ENCODE measurements around the gene HOXD9. TPM values are rescaled to one million over a fixed set of nuclear protein-coding genes. Genes with fewer than 3 reads are reported as not detected.

HOXD9 gene
- total RNA-seq = not detected

DNA sequence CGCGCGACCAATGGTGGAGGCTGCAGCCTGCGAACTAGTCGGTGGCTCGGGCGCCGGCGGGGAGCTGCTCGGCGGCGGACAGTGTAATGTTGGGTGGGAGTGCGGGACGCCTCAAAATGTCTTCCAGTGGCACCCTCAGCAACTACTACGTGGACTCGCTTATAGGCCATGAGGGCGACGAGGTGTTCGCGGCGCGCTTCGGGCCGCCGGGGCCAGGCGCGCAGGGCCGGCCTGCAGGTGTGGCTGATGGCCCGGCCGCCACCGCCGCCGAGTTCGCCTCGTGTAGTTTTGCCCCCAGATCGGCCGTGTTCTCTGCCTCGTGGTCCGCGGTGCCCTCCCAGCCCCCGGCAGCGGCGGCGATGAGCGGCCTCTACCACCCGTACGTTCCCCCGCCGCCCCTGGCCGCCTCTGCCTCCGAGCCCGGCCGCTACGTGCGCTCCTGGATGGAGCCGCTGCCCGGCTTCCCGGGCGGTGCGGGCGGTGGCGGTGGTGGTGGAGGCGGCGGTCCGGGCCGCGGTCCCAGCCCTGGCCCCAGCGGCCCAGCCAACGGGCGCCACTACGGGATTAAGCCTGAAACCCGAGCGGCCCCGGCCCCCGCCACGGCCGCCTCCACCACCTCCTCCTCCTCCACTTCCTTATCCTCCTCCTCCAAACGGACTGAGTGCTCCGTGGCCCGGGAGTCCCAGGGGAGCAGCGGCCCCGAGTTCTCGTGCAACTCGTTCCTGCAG, at the start of gene HOXD9:
TSS of gene HOXD9 (plus strand) at position 37 of the 728 bp plus-strand sequence. CDS start at position 87, 50 bp downstream.
- Mint-ChIP-seq H3K36me3 (ENCODE audit: low read depth) (peaks cover 7% of the 10 kb centered on the region), H3K4me3 (peak within 1 kb of the TSS; percentile 12), H3K27me3 (peaks cover 70% of the 10 kb centered on the region), H3K4me1 (peaks cover 8% of the 10 kb centered on the region), H3K27ac (no peak within 1 kb of the TSS), H3K9me3 (no peaks in the 10 kb centered on the region)
- no peak for ATAC-seq (replicated peaks)

DNA sequence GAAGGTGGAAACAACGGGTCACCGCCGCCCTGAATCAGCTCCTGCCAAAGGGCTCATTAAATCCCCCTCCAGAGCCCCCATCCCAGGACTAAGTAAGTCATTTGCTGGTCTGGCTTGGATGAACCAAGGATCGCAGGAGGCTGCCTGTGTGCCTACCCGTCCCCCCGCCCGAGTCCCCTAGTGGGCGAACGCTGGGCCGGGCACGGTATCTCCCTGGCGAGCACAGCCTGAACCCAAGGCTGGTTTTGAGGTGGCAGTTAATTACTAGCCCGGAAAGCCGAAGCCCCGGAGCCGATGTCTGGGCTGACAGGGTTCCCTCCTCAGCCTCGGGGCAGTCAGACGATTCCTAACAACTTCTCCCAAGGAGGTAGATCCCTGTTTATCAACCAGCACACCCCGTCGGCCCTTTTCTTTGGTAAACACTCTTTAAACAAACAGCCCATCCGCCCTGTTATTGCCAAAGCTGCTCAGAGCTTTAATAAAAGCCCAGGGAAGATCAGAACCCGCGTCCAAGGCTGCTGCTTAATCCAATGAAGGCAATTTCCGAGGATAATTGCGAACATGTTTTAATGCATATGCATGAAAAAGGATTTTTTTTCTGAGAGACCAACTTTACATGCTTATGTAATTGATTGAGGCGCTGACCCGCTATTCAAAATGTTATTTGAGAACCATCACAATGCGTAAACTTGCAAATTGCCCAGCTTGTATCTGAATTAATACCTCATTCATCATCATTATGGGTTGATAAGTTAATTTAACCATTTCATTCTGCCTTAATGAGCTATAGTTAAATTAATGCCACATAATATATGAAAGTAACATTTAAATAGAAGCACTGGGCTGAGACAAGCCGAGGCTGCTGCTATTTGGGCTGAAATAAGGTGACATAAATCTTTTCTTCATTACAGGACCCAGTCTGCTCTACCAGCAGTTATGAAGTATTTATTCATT, 49.3 kb upstream of the HOXD9 start:
- ATAC-seq (replicated peaks) = no peak
- Mint-ChIP-seq H3K27me3 (peaks cover 75% of the 10 kb centered on the region), H3K4me1 (no peaks in the 10 kb centered on the region), H3K9me3 (peaks cover 3% of the 10 kb centered on the region), H3K36me3 (ENCODE audit: low read depth) (peaks cover 1% of the 10 kb centered on the region), H3K4me3 (no peak overlapping the region), H3K27ac (no peak overlapping the region)

DNA sequence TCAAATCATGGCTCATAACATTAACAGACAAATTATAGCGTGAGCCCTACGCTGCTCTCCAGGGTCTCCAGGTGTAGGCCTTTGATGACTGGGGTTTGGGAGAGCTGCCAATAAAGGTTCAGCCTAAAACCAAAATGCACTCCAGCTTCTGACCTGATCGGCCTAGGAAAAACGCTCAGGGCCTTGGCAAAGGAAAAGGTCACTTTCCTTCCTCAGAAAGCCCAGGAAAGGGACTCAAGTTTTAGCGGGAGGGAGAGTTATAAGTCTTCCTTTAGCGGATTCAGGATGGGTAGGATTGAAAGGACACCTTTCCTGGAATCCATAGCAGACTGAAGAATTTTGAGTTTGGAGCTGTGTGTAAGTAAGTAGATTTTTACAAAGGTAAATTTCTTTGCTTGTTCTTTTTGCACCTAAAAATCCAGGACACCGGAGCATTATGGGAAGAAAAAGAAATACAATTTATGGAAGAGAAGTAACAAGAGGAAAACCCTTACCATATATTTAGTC, 47.5 kb upstream of the HOXD9 start:
- Mint-ChIP-seq H3K27me3 (peaks cover 73% of the 10 kb centered on the region), H3K27ac (no peak overlapping the region)

DNA sequence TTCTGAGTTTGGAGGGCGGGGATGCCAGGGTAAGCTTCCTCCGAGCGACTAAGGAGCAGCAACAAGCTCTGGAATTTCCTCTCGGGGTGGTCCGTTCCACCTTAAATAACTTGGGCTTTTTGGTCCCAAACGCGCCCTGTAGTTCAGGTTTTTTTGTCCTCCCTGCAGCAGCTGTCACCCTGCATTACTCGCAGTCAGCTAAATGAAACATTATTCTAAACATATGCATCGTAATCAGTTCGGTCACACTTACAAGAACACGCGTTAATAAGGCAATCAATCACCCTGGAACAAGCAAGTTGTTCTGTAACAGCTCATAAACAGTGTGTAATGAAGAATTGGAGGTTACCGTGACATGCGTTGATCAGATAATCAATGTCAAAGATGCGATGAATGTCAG, 47.0 kb upstream of the HOXD9 start:
- H3K36me3 Mint-ChIP-seq (ENCODE audit: low read depth) = peaks cover 14% of the 10 kb centered on the region
- H3K27me3 Mint-ChIP-seq = peaks cover 68% of the 10 kb centered on the region
- no peak for ATAC-seq (replicated peaks)
- H3K27ac Mint-ChIP-seq = no peak overlapping the region
- H3K4me1 Mint-ChIP-seq = no peaks in the 10 kb centered on the region
- H3K4me3 Mint-ChIP-seq = no peak overlapping the region
- H3K9me3 Mint-ChIP-seq = peaks cover 7% of the 10 kb centered on the region

More for the DNA sequence above, 47.5 kb upstream of the HOXD9 start:
- peaks cover 7% of the 10 kb centered on the region for H3K9me3 Mint-ChIP-seq
- ATAC-seq (replicated peaks) = no peak
- H3K4me1 Mint-ChIP-seq = no peaks in the 10 kb centered on the region
- peaks cover 14% of the 10 kb centered on the region for H3K36me3 Mint-ChIP-seq (ENCODE audit: low read depth)
- no peak overlapping the region for H3K4me3 Mint-ChIP-seq

DNA sequence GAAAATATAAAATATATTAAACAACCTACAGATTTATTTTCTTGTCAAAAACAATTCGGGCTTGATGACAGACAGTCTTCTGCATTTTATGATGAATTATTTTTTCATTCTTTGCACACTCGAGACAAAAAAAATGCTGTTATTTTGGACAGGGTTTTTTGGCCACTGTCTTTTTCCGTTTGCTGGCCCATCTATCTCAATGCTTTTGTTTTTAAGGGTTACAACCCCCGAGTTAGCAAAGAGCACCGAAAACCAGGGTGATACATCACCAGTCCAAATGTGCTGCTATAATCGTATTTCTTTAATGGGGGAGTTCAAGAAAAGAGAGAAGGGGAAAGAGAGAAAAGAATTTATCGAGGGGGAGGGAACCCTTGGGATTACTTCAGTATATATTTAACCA, 46.5 kb upstream of the HOXD9 start:
- ATAC-seq (replicated peaks) = no peak
- Mint-ChIP-seq H3K4me3 (no peak overlapping the region), H3K9me3 (peaks cover 7% of the 10 kb centered on the region), H3K27me3 (peaks cover 63% of the 10 kb centered on the region), H3K4me1 (no peaks in the 10 kb centered on the region), H3K36me3 (ENCODE audit: low read depth) (peaks cover 17% of the 10 kb centered on the region), H3K27ac (no peak overlapping the region)

DNA sequence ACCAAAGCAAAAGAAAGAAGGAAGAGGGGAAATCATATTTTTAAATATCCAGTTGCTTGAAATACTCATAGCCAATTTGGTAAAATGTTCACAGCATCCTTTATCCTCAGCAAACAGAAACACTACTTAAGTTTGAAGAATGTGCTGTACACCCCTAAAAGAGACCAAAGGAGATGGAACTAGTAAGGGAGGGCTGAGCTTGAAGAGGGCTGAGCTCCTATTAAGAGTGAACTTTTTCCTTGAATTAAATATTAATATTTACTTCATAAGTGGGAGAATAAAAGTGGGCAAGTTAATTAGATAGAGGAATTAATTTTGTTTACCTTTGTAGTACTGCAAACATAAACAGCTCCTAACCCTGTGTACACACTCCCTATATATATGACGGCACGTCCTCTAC, 45.7 kb upstream of the HOXD9 start:
- peaks cover 7% of the 10 kb centered on the region for H3K9me3 Mint-ChIP-seq
- ATAC-seq (replicated peaks) = no peak
- H3K36me3 Mint-ChIP-seq (ENCODE audit: low read depth) = peaks cover 24% of the 10 kb centered on the region
- no peak overlapping the region for H3K27ac Mint-ChIP-seq
- H3K27me3 Mint-ChIP-seq = peaks cover 67% of the 10 kb centered on the region
- H3K4me3 Mint-ChIP-seq = no peak overlapping the region
- H3K4me1 Mint-ChIP-seq = no peaks in the 10 kb centered on the region

DNA sequence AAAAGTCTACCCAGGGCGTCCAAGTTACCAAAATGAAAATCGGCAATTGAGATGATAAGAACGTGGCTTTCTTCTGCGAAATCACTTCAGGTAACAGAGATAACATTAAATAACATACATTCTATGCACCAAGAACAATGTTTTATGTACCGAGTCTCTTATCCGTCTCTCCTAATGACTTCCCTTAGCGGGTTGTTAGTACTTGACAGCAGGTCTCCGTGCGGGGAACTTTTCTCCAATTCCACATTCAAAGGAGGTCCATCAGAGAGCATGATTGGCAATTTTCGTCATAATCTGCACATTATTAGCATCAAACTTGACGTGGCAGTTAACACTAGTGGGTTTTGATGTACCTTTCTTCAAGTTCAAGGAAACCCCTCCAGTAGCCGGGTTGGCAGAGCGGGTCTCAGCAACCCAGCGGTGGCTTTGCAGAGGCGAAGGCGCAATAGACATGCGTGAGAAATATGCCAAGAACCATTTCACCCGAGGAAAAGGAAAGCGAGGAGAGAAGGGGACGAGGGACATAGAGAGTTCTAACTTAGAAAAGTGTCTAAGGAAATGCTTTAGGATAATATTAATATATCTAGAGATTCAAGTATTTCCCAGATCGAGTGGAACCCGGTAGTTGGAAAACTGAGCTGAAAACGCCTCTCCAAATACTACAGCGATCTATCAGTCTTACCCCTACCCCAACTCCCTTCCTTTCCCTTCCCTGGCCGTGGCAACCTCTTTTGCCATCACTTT, 43.8 kb upstream of the HOXD9 start:
- no peak for ATAC-seq (replicated peaks)
- H3K4me3 Mint-ChIP-seq = peak overlapping the region; percentile 38
- H3K9me3 Mint-ChIP-seq = peaks cover 7% of the 10 kb centered on the region
- H3K27me3 Mint-ChIP-seq = peaks cover 63% of the 10 kb centered on the region
- no peaks in the 10 kb centered on the region for H3K4me1 Mint-ChIP-seq
- no peak overlapping the region for H3K27ac Mint-ChIP-seq
- H3K36me3 Mint-ChIP-seq (ENCODE audit: low read depth) = peaks cover 26% of the 10 kb centered on the region

DNA sequence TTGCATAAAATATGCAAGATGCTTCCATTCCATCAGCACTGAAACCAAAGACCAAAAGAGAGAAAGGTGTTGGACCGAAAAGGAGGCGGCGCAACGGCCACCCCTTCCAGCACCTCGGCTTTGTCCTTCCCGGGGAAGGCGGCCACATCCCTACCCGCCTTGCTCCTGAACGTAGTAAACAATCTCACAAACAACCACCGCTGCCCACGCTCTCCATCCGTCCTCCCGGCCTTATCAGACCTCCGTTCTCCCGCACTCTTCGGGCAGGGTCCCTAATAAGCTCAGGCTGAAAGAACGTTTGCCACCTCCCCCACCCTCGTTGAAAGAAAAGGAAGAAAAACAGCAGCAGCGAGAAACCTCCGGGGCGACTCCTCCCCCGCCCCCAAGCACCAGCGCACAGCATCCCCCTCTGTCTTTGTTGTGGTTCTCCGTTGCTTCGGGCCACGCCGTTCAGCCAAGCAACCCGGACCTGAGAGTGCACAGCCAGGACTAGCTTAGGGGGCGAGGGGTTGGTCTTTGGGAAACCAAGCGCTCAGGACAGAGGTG, 43.2 kb upstream of the HOXD9 start:
- Mint-ChIP-seq H3K9me3 (peaks cover 7% of the 10 kb centered on the region), H3K27ac (no peak overlapping the region), H3K4me1 (no peaks in the 10 kb centered on the region)

DNA sequence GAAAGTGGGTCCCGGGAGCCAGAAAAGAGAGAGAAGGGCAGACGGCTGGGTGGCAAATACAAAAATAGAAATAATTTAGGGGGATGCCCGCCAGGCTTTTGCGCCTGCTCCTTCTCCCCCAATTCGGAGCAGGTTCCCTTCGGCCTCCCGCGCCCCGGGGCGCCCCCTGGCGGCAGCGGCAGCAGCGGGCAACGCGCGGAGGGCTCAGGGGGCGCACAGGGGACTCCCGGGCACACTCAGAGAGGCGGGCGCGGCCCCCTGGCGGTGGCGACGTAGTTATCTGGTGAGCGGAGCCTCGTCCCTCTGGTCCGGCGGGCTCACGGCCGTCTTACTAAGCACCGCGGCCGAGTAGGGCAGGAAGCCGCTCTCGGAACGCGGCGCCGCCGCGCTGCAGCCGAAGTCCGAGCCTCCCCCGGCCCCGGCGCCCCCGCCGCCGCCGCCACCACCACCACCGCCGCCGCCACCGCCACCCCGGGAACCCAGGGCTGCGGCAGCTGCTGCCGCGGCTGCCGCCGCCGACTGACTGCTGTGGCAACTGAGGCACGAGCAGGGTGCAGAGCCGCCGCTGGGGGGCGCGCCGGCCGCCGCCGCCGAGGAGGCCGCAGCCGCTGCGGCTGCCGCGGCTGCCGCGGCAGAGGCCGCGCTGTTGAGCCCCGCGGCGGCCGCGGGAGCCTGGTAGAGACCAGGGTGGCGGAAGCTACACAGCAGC, 42.5 kb upstream of the HOXD9 start:
- Mint-ChIP-seq H3K9me3 (peaks cover 7% of the 10 kb centered on the region), H3K36me3 (ENCODE audit: low read depth) (peaks cover 38% of the 10 kb centered on the region), H3K4me3 (peak overlapping the region; percentile 38), H3K4me1 (no peaks in the 10 kb centered on the region), H3K27ac (no peak overlapping the region), H3K27me3 (peaks cover 65% of the 10 kb centered on the region)
- ATAC-seq (replicated peaks) = no peak

More for the DNA sequence above, 43.2 kb upstream of the HOXD9 start:
- peak overlapping the region; percentile 38 for H3K4me3 Mint-ChIP-seq
- H3K36me3 Mint-ChIP-seq (ENCODE audit: low read depth) = peaks cover 32% of the 10 kb centered on the region
- ATAC-seq (replicated peaks) = no peak
- peaks cover 65% of the 10 kb centered on the region for H3K27me3 Mint-ChIP-seq

DNA sequence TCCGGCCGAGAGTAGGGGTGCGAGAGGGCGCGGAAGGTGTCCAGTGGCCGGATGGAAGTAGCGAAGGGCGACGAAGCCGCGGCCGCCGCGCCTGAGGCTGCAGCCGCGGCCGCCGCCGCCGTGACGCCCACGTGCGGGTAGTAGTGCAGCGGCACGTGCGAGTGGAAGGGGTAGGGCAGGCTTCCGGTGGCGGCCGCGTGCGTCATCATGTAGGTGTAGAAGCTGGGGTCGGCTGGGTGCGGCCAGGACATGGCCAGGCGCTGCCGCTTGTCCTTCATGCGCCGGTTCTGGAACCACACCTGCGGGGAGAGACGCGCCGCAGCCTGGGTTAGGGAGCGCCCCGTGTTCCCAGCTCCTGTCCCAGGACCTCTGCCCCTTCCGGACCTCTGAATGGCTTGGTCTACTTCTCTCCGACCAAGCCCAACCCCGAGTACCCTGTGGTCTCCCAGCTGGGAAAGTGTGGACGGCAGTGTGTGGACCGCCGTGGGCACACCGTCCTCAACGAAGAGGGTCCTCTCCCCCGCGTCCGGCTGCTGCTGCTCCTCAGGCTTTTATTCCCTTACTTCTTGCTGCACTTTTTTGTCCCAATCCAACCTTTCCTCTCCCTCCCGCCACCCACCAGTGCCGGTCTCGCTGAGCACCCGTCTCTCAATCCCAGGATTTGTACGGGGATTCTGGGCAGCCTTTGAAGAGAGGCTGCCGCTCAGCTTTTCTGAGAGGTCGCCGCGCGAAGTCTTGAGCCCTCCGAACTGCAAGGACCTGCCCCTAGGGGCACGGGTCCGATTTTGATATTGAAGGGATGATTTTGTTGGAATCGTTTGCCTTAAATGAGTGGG, 41.8 kb upstream of the HOXD9 start:
- Mint-ChIP-seq H3K36me3 (ENCODE audit: low read depth) (peaks cover 38% of the 10 kb centered on the region), H3K27ac (no peak overlapping the region), H3K4me1 (no peaks in the 10 kb centered on the region), H3K9me3 (peaks cover 5% of the 10 kb centered on the region), H3K4me3 (peak overlapping the region; percentile 26), H3K27me3 (peaks cover 60% of the 10 kb centered on the region)
- no peak for ATAC-seq (replicated peaks)

DNA sequence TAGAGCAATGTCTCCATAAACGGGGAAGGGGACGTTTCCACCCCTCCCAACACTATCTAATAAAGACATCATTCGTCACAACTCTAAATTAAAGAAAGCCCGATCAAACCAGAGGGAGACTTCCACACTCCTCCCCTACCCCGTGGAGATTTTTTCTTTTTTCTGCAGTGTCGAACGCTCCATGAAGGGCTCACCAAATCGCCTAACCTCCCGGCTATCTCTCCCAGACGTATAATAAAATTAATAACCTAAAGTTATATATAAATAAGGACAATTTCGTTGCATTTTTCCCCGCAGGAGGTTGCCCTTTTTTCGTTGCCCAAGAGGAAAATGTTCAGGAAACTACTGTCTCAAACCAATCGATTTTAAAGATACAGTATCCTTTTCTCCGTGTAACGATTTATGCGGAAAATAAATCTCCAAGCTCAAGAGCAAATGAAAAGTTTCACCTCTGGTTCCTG, 41.1 kb upstream of the HOXD9 start:
- H3K4me1 Mint-ChIP-seq = no peaks in the 10 kb centered on the region
- peaks cover 55% of the 10 kb centered on the region for H3K27me3 Mint-ChIP-seq
- no peak overlapping the region for H3K27ac Mint-ChIP-seq
- H3K9me3 Mint-ChIP-seq = peaks cover 4% of the 10 kb centered on the region
- peak overlapping the region; percentile 26 for H3K4me3 Mint-ChIP-seq
- no peak for ATAC-seq (replicated peaks)
- peaks cover 39% of the 10 kb centered on the region for H3K36me3 Mint-ChIP-seq (ENCODE audit: low read depth)

DNA sequence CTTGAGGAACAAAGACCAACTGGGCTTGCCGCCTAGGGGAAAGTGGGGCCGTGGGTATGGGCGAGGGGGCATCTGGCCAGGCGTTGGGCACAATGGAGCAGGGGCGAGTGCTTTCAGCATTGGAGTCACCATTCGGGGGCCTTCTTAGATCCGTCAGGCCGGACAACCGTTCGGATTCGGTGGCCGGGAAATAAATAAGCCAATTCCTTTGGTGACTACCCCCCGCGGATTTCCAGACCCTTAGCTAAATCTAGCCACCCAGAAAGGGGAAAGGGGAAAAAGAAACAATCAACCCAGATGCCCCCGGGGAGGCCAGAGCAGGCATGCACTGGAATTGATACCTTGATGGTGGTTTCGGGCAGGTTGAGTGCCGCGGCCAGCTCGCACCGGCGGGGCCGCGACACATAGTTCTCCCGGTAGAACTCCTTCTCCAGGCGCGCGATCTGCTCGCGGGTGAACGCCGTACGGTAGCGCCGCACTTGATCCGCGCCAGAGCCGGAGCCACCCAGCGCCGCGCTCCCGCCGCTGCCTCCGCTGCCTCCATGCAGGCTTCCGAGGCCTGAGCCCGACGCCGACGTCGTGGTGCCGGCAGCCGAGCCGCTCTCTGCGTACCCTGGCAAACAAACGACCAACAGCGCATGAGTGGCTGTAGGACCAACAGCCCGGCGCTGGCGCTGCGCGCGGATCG, 40.5 kb upstream of the HOXD9 start:
- H3K4me3 Mint-ChIP-seq = no peak overlapping the region
- peaks cover 58% of the 10 kb centered on the region for H3K27me3 Mint-ChIP-seq
- no peak for ATAC-seq (replicated peaks)
- H3K36me3 Mint-ChIP-seq (ENCODE audit: low read depth) = peaks cover 45% of the 10 kb centered on the region
- peaks cover 4% of the 10 kb centered on the region for H3K9me3 Mint-ChIP-seq
- H3K27ac Mint-ChIP-seq = no peak overlapping the region
- no peaks in the 10 kb centered on the region for H3K4me1 Mint-ChIP-seq

Data from activated T-helper 17 cell treated with anti-CD3 and anti-CD28 coated beads, Interleukin-2, amount 50 U/mL, for 72 hours (primary cell).